GM12801 (cell line): ENCODE measurements around the gene GARIN5B.

Experiments
- CTCF ChIP-seq: IDR thresholded peaks from one replicate; pipeline ENCODE4 v1.5.1; 2011; ENCODE audit warnings: control low read depth; ENCODE audit not compliant: insufficient read length; ENCODE audit errors: extremely low read depth

Gene GARIN5B

GRCh38 chr19:55360902-55361301 is 2.2 kb downstream of the GARIN5B start:
- no peak for TF ChIP-seq CTCF

GRCh38 chr19:55358943-55359908 is 3.8 kb downstream of the GARIN5B start:
- TF ChIP-seq CTCF = no peak

- TF ChIP-seq CTCF = no peak
Measured at GRCh38 chr19:55358493-55358892, 4.6 kb downstream of the GARIN5B start.

GRCh38 chr19:55355213-55355821 is 7.7 kb downstream of the GARIN5B start:
- no peak for TF ChIP-seq CTCF

- no peak for TF ChIP-seq CTCF
Measured at GRCh38 chr19:55354698-55355212, 8.3 kb downstream of the GARIN5B start, which contains the start of gene COX6B2. COX6B2 (minus strand) TSS chr19:55354719; CDS start chr19:55354521, 198 bp downstream.

GRCh38 chr19:55353803-55354697 is 9.0 kb downstream of the GARIN5B start:
- TF ChIP-seq CTCF = no peak

- no peak for TF ChIP-seq CTCF
Measured at GRCh38 chr19:55353356-55353802, 9.7 kb downstream of the GARIN5B start.
